ENCODE data around the gene ATIC.

DNA sequence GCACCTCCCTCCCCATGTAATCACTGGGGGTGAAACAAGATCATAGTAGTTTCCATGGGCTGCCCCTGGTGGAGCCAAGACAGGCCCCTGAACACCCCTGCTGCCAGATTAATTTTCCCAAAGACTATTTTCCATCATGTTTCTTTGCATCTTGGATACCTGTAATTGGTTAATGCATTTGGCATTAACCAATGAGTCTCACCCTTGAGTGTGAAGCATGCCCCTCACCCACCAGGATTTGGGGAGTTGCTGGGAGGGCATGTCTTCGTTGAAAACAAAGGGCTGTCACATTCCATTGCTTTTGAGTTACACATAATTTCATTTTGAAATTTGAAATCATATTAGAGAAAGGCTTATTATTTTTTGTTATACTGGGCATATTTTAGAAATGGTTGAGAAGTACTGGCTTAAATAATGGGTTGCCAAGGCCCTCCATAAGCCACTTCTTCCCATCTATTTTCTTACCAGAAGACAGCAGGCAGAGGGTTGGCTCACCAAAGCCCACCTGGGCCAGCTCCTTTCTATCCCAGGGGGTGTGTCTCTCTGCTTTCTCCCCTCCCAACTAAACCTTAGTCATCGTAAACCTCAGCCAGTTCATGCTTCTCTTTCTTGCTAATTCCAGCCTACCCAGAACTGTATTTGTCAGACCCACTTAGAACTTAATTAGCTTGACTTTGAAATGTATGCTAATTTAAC is 51.8 kb downstream of the ATIC start:
- TF ChIP-seq, protein P1, sequence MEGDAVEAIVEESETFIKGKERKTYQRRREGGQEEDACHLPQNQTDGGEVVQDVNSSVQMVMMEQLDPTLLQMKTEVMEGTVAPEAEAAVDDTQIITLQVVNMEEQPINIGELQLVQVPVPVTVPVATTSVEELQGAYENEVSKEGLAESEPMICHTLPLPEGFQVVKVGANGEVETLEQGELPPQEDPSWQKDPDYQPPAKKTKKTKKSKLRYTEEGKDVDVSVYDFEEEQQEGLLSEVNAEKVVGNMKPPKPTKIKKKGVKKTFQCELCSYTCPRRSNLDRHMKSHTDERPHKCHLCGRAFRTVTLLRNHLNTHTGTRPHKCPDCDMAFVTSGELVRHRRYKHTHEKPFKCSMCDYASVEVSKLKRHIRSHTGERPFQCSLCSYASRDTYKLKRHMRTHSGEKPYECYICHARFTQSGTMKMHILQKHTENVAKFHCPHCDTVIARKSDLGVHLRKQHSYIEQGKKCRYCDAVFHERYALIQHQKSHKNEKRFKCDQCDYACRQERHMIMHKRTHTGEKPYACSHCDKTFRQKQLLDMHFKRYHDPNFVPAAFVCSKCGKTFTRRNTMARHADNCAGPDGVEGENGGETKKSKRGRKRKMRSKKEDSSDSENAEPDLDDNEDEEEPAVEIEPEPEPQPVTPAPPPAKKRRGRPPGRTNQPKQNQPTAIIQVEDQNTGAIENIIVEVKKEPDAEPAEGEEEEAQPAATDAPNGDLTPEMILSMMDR (conservative IDR thresholded peaks at IDR 0.05; ENCODE audit: low read length): no peak
- TF ChIP-seq EZH2phosphoT487 (IDR thresholded peaks at IDR 0.05; ENCODE audit: borderline replicate concordance, low read depth, low read length): no peak
